GM18861 (cell line): ENCODE results near the gene CIROP.

Experiments used
- ATAC-seq: cut with Tn5 transposase; IDR thresholded peaks from one replicate; pipeline ENCODE4 v1.9.1; 2021; ENCODE audit not compliant: unreplicated experiment

The CIROP gene

GRCh38 chr14:23051141-23052057 is 53.4 kb downstream of the CIROP start:
- ATAC-seq: no peak
